HG03520 (cell line): ENCODE measurements around the gene FMNL2.
"Not testable (repeated sequence)": the region's sequence is repeated elsewhere in the genome, so short reads cannot be mapped to it uniquely, and the experiment has no call there.

Experiments
- ATAC-seq: cut with Tn5 transposase; IDR thresholded peaks from one replicate; pipeline ENCODE4 v1.9.1; 2021; ENCODE audit warnings: mild to moderate bottlenecking, moderate library complexity; ENCODE audit not compliant: unreplicated experiment

Gene FMNL2

GRCh38 chr2:152335016-152335725, at the start of gene FMNL2:
Gene FMNL2 (plus strand): TSS chr2:152335174.
- peak; percentile 78 for ATAC-seq

GRCh38 chr2:152292991-152293390, 42.0 kb upstream of the FMNL2 start:
- ATAC-seq = no peak

- ATAC-seq = no peak
These were observed 37.3 kb upstream of the FMNL2 start for GRCh38 chr2:152297715-152298114.

- ATAC-seq = no peak
These were observed 36.2 kb upstream of the FMNL2 start for GRCh38 chr2:152298754-152299153.

GRCh38 chr2:152301131-152301530, 33.8 kb upstream of the FMNL2 start:
- ATAC-seq = no peak

- ATAC-seq = no peak
These were observed 31.0 kb upstream of the FMNL2 start for GRCh38 chr2:152303951-152304350.

- ATAC-seq = no peak
These were observed 30.1 kb upstream of the FMNL2 start for GRCh38 chr2:152304836-152305235.

GRCh38 chr2:152307863-152308262, 27.1 kb upstream of the FMNL2 start:
- ATAC-seq = no peak

- no peak for ATAC-seq
These were observed 25.4 kb upstream of the FMNL2 start for GRCh38 chr2:152309352-152310214.

- no peak for ATAC-seq
These were observed 15.0 kb upstream of the FMNL2 start for GRCh38 chr2:152319822-152320570.

GRCh38 chr2:152320814-152321213, 14.2 kb upstream of the FMNL2 start:
- ATAC-seq = no peak

GRCh38 chr2:152322222-152322621, 12.8 kb upstream of the FMNL2 start:
- ATAC-seq = no peak

GRCh38 chr2:152325126-152325525, 9.8 kb upstream of the FMNL2 start:
- ATAC-seq = not testable (repeated sequence)

GRCh38 chr2:152326710-152327109, 8.3 kb upstream of the FMNL2 start:
- no peak for ATAC-seq

GRCh38 chr2:152328013-152328412, 7.0 kb upstream of the FMNL2 start:
- ATAC-seq = no peak

GRCh38 chr2:152330235-152330866, 4.6 kb upstream of the FMNL2 start:
- no peak for ATAC-seq

GRCh38 chr2:152334701-152335015, 316 bp upstream of the FMNL2 start:
- ATAC-seq = no peak

- ATAC-seq = no peak
These were observed 748 bp downstream of the FMNL2 start for GRCh38 chr2:152335726-152336118.

GRCh38 chr2:152336119-152336853, 1.3 kb downstream of the FMNL2 start:
- ATAC-seq = no peak

GRCh38 chr2:152336854-152337510, 2.0 kb downstream of the FMNL2 start:
- ATAC-seq = no peak
